Liver (tissue), 9 donors: ENCODE data around the gene XXYLT1. TPM values are rescaled to one million over a fixed set of nuclear protein-coding genes. Genes with fewer than 3 reads are reported as not detected.

Experiments
- DNase-seq: peaks from one replicate; pipeline ENCODE4 v3.0.0-alpha.2; 2017; ENCODE audit warnings: low spot score
- H3K27ac ChIP-seq, 2 donors: one replicate each; pipeline ENCODE4 v1.7.0; 2013; ENCODE audit warnings: inconsistent platforms in 2 of 2, low read length in 2 of 2, control low read depth in 1 of 2, low read depth in 1 of 2, mild to moderate bottlenecking in 1 of 2
- H3K27me3 ChIP-seq, 4 donors: one replicate each; pipeline versions ENCODE4 v1.6.1 to v1.7.0; 2013; ENCODE audit warnings: low read length in 3 of 4, inconsistent platforms in 1 of 4, mild to moderate bottlenecking in 1 of 4, moderate library complexity in 1 of 4; ENCODE audit not compliant: control insufficient read depth in 4 of 4, insufficient read depth in 4 of 4
- H3K36me3 ChIP-seq, 4 donors: one replicate each; pipeline versions ENCODE4 v1.6.1 to v1.7.0; 2013; ENCODE audit warnings: low read length in 3 of 4, mild to moderate bottlenecking in 3 of 4, low read depth in 1 of 4, moderate library complexity in 1 of 4; ENCODE audit not compliant: control insufficient read depth in 4 of 4, insufficient read depth in 3 of 4
- H3K4me1 ChIP-seq, 4 donors: one replicate each; pipeline versions ENCODE4 v1.6.1 to v1.7.0; 2013; ENCODE audit warnings: low read length in 3 of 4, mild to moderate bottlenecking in 3 of 4, moderate library complexity in 1 of 4; ENCODE audit not compliant: control insufficient read depth in 4 of 4, insufficient read depth in 4 of 4
- H3K4me3 ChIP-seq, 3 donors: one replicate each; pipeline versions ENCODE4 v1.6.1 to v1.7.0; 2013; ENCODE audit warnings: low read length in 3 of 3, control low read depth in 1 of 3, low read depth in 1 of 3, mild to moderate bottlenecking in 1 of 3
- H3K9ac ChIP-seq, 2 donors: one replicate each; pipeline ENCODE4 v1.7.0; 2013; ENCODE audit warnings: low read length in 2 of 2, mild to moderate bottlenecking in 2 of 2, moderate library complexity in 2 of 2, control low read depth in 1 of 2, low read depth in 1 of 2
- H3K9me3 ChIP-seq, 4 donors: one replicate each; pipeline versions ENCODE4 v1.6.1 to v1.7.0; 2013; ENCODE audit warnings: low read length in 3 of 4; ENCODE audit not compliant: control insufficient read depth in 4 of 4
- ATF3 ChIP-seq: IDR thresholded peaks from 2 replicates; pipeline ENCODE4 v1.6.1; 2016; ENCODE audit warnings: antibody characterized with exemption
- CTCF ChIP-seq: fragments of 150-350 bp; IDR thresholded peaks from 2 replicates; pipeline ENCODE4 v1.5.1; 2017; ENCODE audit warnings: improper control_type of control experiment, low read depth, low read length; ENCODE audit not compliant: missing input control
- EGR1 ChIP-seq, 2 donors: IDR thresholded peaks; 2 replicates each; pipeline ENCODE4 v1.6.1; 2016 to 2018; ENCODE audit warnings: antibody characterized with exemption in 2 of 2, low read depth in 2 of 2
- FOXA1 ChIP-seq: IDR thresholded peaks from 2 replicates; pipeline ENCODE4 v1.6.1; 2016; ENCODE audit warnings: antibody characterized with exemption
- FOXA2 ChIP-seq: IDR thresholded peaks from 2 replicates; pipeline ENCODE4 v1.6.1; 2016; ENCODE audit warnings: antibody characterized with exemption
- GABPA ChIP-seq, 2 donors: IDR thresholded peaks in 1 of 2; conservative IDR thresholded peaks in 1 of 2; 2 replicates each; pipeline ENCODE4 v1.6.1; 2016; ENCODE audit warnings: antibody characterized with exemption in 2 of 2, mild to moderate bottlenecking in 1 of 2, moderate library complexity in 1 of 2
- HNF4G ChIP-seq: IDR thresholded peaks from 2 replicates; pipeline ENCODE4 v1.6.1; 2016; ENCODE audit warnings: antibody characterized with exemption
- JUND ChIP-seq, 2 donors: IDR thresholded peaks; 2 replicates each; pipeline ENCODE4 v1.6.1; 2016; ENCODE audit warnings: antibody characterized with exemption in 2 of 2
- MAX ChIP-seq: IDR thresholded peaks from 2 replicates; pipeline ENCODE4 v1.6.1; 2016; ENCODE audit warnings: antibody characterized with exemption
- NR2F2 ChIP-seq: IDR thresholded peaks from 2 replicates; pipeline ENCODE4 v1.6.1; 2016; ENCODE audit warnings: antibody characterized with exemption
- RAD21 ChIP-seq, 2 donors: IDR thresholded peaks; 2 replicates each; pipeline ENCODE4 v1.6.1; 2016; ENCODE audit warnings: antibody characterized with exemption in 2 of 2, mild to moderate bottlenecking in 2 of 2
- REST ChIP-seq: IDR thresholded peaks from 2 replicates; pipeline ENCODE4 v1.6.1; 2016; ENCODE audit warnings: antibody characterized with exemption, mild to moderate bottlenecking
- RXRA ChIP-seq, 2 donors: IDR thresholded peaks; 2 replicates each; pipeline ENCODE4 v1.6.1; 2017 to 2018; ENCODE audit warnings: antibody characterized with exemption in 2 of 2, mild to moderate bottlenecking in 1 of 2
- SP1 ChIP-seq: IDR thresholded peaks from 2 replicates; pipeline ENCODE4 v1.6.1; 2018; ENCODE audit warnings: antibody characterized with exemption, mild to moderate bottlenecking
- TAF1 ChIP-seq: conservative IDR thresholded peaks from 2 replicates; pipeline ENCODE4 v1.6.1; 2016; ENCODE audit warnings: antibody characterized with exemption, mild to moderate bottlenecking
- YY1 ChIP-seq: IDR thresholded peaks from 2 replicates; pipeline ENCODE4 v1.6.1; 2016; ENCODE audit warnings: antibody characterized with exemption, mild to moderate bottlenecking
- ZBTB33 ChIP-seq: IDR thresholded peaks from 2 replicates; pipeline ENCODE4 v1.6.1; 2016; ENCODE audit warnings: antibody characterized with exemption
- WGBS: extraction: QIAGEN DNeasy Blood & Tissue Kit; methylation state at CpG from one replicate; pipeline ENCODE4 v1.1.7; 2013; 5-methylcytosine and 5-hydroxymethylcytosine counted together
- polyA plus RNA-seq, 2 donors: library from polyadenylated mRNA; stranded (reverse) in 1 of 2; unstranded in 1 of 2; fragments of 200-250 nt in 1 of 2; fragments of >200 nt in 1 of 2; fragmentation: Nextera tagmentation in 1 of 2; extraction: Ambion mirVana in 1 of 2; gene quantifications; one replicate each; pipeline versions ENCODE4 v1.2.1 to v1.2.3, GENCODE V29; 2013 to 2015
- total RNA-seq, 2 donors: library from RNA; depleted of rRNA; stranded (reverse); fragments of >200 nt; gene quantifications; one replicate each; pipeline ENCODE4 v1.2.3, GENCODE V29; 2014
- donor health status: healthy.
- donor health status: healthy.
- donor health status: healthy.
- donor health status: healthy.
- donor health status: healthy.

Gene XXYLT1
- total and polyA plus RNA-seq, 4 donors: 0.93 to 7.6 (median 2.8) TPM

GRCh38 chr3:195188426-195188927 is 82.5 kb downstream of the XXYLT1 start:
- H3K9me3 ChIP-seq: peaks cover 0 to 4% (median 0%) of the 10 kb centered on the region in 4 donors
- WGBS: 95% methylated on average over 3 of the region's 3 CpGs
- no peak for TF ChIP-seq MAX
- no peak for TF ChIP-seq YY1
- no peak for TF ChIP-seq GABPA (IDR thresholded peaks at IDR 0.05 in 1 of 2, conservative IDR thresholded peaks at IDR 0.05 in 1 of 2)
- no peak for TF ChIP-seq JUND (IDR thresholded peaks at IDR 0.05)
- no peak for TF ChIP-seq RXRA (IDR thresholded peaks at IDR 0.05)
- TF ChIP-seq TAF1: no peak
- TF ChIP-seq CTCF: no peak
- TF ChIP-seq EGR1 (IDR thresholded peaks at IDR 0.05; ENCODE audit: low read depth in 2 of 2): no peak
- no peak for TF ChIP-seq HNF4G
- no peak for TF ChIP-seq NR2F2
- no peak for TF ChIP-seq RAD21 (IDR thresholded peaks at IDR 0.05)
- no peak for TF ChIP-seq FOXA2
- no peak for TF ChIP-seq ATF3
- no peak for TF ChIP-seq ZBTB33
- no peak for TF ChIP-seq SP1
- no peak for TF ChIP-seq REST
- TF ChIP-seq FOXA1: no peak

More at GRCh38 chr3:195188426-195188927, 82.5 kb downstream of the XXYLT1 start:
- Histone ChIP-seq H3K27ac (no peak overlapping the region), H3K9ac (no peak overlapping the region), H3K4me1 (no peaks in the 10 kb centered on the region), H3K4me3 (no peak overlapping the region), H3K36me3 (no peaks in the 10 kb centered on the region), H3K27me3 (no peaks in the 10 kb centered on the region)
- no peak for DNase-seq
